ENCODE measurements around the gene SUSD4.

- TF ChIP-seq, protein P1, sequence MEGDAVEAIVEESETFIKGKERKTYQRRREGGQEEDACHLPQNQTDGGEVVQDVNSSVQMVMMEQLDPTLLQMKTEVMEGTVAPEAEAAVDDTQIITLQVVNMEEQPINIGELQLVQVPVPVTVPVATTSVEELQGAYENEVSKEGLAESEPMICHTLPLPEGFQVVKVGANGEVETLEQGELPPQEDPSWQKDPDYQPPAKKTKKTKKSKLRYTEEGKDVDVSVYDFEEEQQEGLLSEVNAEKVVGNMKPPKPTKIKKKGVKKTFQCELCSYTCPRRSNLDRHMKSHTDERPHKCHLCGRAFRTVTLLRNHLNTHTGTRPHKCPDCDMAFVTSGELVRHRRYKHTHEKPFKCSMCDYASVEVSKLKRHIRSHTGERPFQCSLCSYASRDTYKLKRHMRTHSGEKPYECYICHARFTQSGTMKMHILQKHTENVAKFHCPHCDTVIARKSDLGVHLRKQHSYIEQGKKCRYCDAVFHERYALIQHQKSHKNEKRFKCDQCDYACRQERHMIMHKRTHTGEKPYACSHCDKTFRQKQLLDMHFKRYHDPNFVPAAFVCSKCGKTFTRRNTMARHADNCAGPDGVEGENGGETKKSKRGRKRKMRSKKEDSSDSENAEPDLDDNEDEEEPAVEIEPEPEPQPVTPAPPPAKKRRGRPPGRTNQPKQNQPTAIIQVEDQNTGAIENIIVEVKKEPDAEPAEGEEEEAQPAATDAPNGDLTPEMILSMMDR (IDR thresholded peaks at IDR 0.05; ENCODE audit: poor library complexity) = no peak
- no peak for TF ChIP-seq EZH2 (IDR thresholded peaks at IDR 0.05; ENCODE audit: borderline replicate concordance)
Observed at GRCh38 chr1:223221686-223222085, 142.3 kb downstream of the SUSD4 start.

Data from hepatocyte (in vitro differentiated cells).